Right cardiac atrium (tissue), 5 donors: Measurements from ENCODE around the gene PURA. TPM values are rescaled to one million over a fixed set of nuclear protein-coding genes. Genes with fewer than 3 reads are reported as not detected.

Experiments used
- ATAC-seq, 2 donors: fragments of 200-7000 bp; cut with Tn5 transposase; one replicate each; pipeline versions ENCODE4 v1.8.0 to v1.9.1; 2020; ENCODE audit warnings: moderate library complexity in 2 of 2, mild to moderate bottlenecking in 1 of 2
- DNase-seq, 3 donors: peaks; one replicate each; pipeline ENCODE4 v3.0.0-alpha.2; 2020
- H3K27ac ChIP-seq: one replicate; pipeline ENCODE4 v1.5.1; 2013; ENCODE audit warnings: mild to moderate bottlenecking, low read length, control low read depth, moderate library complexity
- H3K27me3 ChIP-seq: one replicate; pipeline ENCODE4 v1.6.1; 2013; ENCODE audit not compliant: control insufficient read depth, insufficient read depth
- H3K4me1 ChIP-seq: one replicate; pipeline ENCODE4 v1.6.1; 2013; ENCODE audit warnings: low read length; ENCODE audit not compliant: control insufficient read depth, insufficient read depth
- H3K4me3 ChIP-seq: one replicate; pipeline ENCODE4 v1.5.1; 2013; ENCODE audit warnings: low read length, control low read depth
- H3K9me3 ChIP-seq: one replicate; pipeline ENCODE4 v1.6.1; 2013; ENCODE audit warnings: low read length; ENCODE audit not compliant: control insufficient read depth
- WGBS: extraction: QIAGEN DNeasy Blood & Tissue Kit; methylation state at CpG from one replicate; pipeline ENCODE4 v1.1.7; 2013; 5-methylcytosine and 5-hydroxymethylcytosine counted together
- intact Hi-C, 4 donors: fragments of 100-400 bp; cut with DNase I; formaldehyde crosslinking; loops; one replicate each; pipeline versions ENCODE4 v1.11.0 to v1.14.0; 2022 to 2023
- polyA plus RNA-seq: library from polyadenylated mRNA; stranded (reverse); fragments of 200-250 nt; gene quantifications from one replicate; pipeline ENCODE4 v1.2.3, GENCODE V29; 2013
- total RNA-seq, 4 donors: library from RNA; stranded (reverse); fragmentation: NEBNext Ultra II Directional; extraction: Animal tissue kit (Norgen Biotek cat#: 25700); gene quantifications; one replicate each; pipeline ENCODE4 v1.2.1, GENCODE V29; 2021
- donor health status: healthy with polysubstance abuse.
- donor health status: DM: no; HTN: yes; CAD: no.
- donor health status: DM: no; HTN: no; CAD: no.
- donor health status: DM: no; HTN: yes; CAD: no; lungs with severe emphysema.
- donor health status: DM: yes; HTN: yes; CAD: no.

The PURA gene
- total and polyA plus RNA-seq, 5 donors, result 6.1 to 37.1 (median 32.1) TPM

DNA sequence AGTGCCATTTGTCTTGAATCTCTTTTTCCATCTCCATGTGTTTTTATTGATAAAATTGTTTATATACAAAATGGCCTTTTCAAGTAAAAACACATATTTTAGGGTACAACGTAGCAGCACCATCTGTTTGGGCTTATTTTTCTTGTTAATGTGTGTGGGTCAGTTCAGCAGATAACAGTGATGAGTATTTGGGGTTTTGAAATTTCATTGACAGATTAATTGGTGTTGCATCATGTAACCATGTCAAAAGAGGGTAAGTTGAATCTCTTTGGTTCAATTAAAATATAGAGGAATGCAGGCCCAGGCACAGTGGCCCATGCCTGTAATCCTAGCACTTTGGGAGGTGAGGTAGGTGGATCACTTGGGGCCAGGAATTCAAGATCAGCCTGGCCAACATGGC lies 20.0 kb upstream of the PURA start:
- intact Hi-C loops, result no loop called here
- no peak for ATAC-seq
- no peaks in the 10 kb centered on the region for H3K9me3 ChIP-seq
- H3K4me1 ChIP-seq, result no peaks in the 10 kb centered on the region
- no peaks in the 10 kb centered on the region for H3K27me3 ChIP-seq
- DNase-seq, result no peak
- H3K4me3 ChIP-seq, result no peak overlapping the region
- WGBS, result 56% methylated on average over 1 of the region's 1 CpG
- no peak overlapping the region for H3K27ac ChIP-seq

- ATAC-seq, result no peak
- intact Hi-C loops, result no loop called here
- no peak overlapping the region for H3K4me3 ChIP-seq
- H3K4me1 ChIP-seq, result no peaks in the 10 kb centered on the region
- DNase-seq, result no peak
- H3K27me3 ChIP-seq, result no peaks in the 10 kb centered on the region
- H3K27ac ChIP-seq, result no peak overlapping the region
- H3K9me3 ChIP-seq, result no peaks in the 10 kb centered on the region
Observed at GRCh38 chr5:140094889-140095288, 19.0 kb upstream of the PURA start.

DNA sequence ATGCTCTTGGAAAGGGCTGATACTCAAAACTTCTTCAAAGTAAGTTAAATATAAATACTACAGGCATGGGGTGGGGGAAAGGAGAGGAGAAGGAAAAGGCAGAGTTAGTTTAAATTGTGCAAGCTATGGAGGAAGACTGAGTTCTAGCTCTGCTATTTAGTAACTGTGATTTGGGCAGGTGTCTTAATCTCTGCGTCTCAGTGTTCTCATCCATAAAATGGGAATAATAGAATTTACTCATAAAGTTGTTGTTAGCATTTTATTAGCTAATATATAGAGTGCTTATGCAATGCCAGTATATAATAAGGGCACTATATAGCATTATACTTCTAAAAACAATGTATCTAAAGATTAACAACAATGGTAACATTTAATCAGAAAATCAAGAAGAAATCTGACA lies 12.7 kb upstream of the PURA start:
- ATAC-seq, result no peak
- 93% methylated on average over 1 of the region's 1 CpG for WGBS
- no peak overlapping the region for H3K27ac ChIP-seq
- H3K4me1 ChIP-seq, result no peaks in the 10 kb centered on the region
- no peaks in the 10 kb centered on the region for H3K27me3 ChIP-seq
- intact Hi-C loops, result no loop called here
- no peak overlapping the region for H3K4me3 ChIP-seq
- no peak for DNase-seq
- H3K9me3 ChIP-seq, result no peaks in the 10 kb centered on the region

DNA sequence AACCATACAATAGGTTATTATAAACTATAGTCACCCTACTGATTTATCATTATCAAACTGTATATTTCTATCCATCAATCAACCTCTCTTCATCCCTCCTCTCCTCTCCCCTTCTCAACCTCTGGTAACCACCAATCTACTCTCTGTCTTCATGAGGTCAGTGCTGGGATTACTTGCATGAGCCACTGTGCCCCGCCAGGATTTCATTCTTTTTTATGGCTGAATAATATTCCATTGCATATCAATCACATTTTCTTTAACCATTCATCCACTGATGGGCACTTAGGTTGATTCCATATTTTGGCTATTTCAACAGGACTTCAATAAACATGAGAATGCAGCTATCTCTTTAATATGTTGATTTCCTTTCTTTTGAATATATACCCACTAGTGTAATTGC lies 10.8 kb upstream of the PURA start:
- 73% methylated on average over 1 of the region's 1 CpG for WGBS
- ATAC-seq, result no peak

DNA sequence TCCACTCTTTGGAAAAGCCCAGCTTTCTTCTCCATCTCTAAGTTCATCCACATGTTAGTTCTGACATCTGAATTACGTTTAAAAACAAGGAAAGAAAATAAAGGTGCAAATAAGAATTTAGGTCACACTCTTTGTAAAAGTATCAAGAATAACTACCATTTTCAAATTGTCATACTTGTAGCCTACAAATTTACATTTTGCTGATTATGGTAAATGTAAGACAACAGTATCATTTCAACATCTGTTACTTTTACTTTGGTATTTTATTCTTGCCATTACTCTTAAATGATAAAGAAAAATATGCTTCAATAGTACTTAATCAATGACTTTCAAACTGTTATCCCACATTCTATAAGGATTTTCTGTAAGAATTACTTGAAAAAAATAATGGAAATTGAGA lies 9.8 kb upstream of the PURA start:
- Histone ChIP-seq H3K9me3 (no peaks in the 10 kb centered on the region), H3K4me1 (peaks cover 2% of the 10 kb centered on the region), H3K4me3 (no peak overlapping the region), H3K27me3 (no peaks in the 10 kb centered on the region), H3K27ac (no peak overlapping the region)
- DNase-seq (no peak), ATAC-seq (no peak)
- intact Hi-C loops, result no loop called here
- WGBS, result 55% methylated on average over 1 of the region's 1 CpG

More for the DNA sequence above, 10.8 kb upstream of the PURA start:
- H3K27me3 ChIP-seq, result no peaks in the 10 kb centered on the region
- no peak overlapping the region for H3K27ac ChIP-seq
- DNase-seq, result no peak
- no peaks in the 10 kb centered on the region for H3K4me1 ChIP-seq
- no peaks in the 10 kb centered on the region for H3K9me3 ChIP-seq
- intact Hi-C loops, result no loop called here
- no peak overlapping the region for H3K4me3 ChIP-seq

- H3K4me1 ChIP-seq, result peaks cover 3% of the 10 kb centered on the region
- H3K9me3 ChIP-seq, result no peaks in the 10 kb centered on the region
- 55% methylated on average over 5 of the region's 5 CpGs for WGBS
- DNase-seq, result no peak
- intact Hi-C loops, result no loop called here
- ATAC-seq, result no peak
- no peak overlapping the region for H3K27ac ChIP-seq
- H3K27me3 ChIP-seq, result no peaks in the 10 kb centered on the region
- H3K4me3 ChIP-seq, result no peak overlapping the region
Observed at GRCh38 chr5:140106101-140106500, 7.8 kb upstream of the PURA start.

- intact Hi-C loops, result no loop called here
- ATAC-seq (peak; percentile 36 to 44), DNase-seq (no peak)
- Histone ChIP-seq H3K27me3 (no peaks in the 10 kb centered on the region), H3K4me1 (peaks cover 3% of the 10 kb centered on the region), H3K27ac (peak overlapping the region; percentile 98), H3K9me3 (no peaks in the 10 kb centered on the region), H3K4me3 (peak overlapping the region; percentile 87)
- 37% methylated on average over 16 of the region's 16 CpGs for WGBS
Observed at GRCh38 chr5:140106805-140107311, 7.1 kb upstream of the PURA start.

DNA sequence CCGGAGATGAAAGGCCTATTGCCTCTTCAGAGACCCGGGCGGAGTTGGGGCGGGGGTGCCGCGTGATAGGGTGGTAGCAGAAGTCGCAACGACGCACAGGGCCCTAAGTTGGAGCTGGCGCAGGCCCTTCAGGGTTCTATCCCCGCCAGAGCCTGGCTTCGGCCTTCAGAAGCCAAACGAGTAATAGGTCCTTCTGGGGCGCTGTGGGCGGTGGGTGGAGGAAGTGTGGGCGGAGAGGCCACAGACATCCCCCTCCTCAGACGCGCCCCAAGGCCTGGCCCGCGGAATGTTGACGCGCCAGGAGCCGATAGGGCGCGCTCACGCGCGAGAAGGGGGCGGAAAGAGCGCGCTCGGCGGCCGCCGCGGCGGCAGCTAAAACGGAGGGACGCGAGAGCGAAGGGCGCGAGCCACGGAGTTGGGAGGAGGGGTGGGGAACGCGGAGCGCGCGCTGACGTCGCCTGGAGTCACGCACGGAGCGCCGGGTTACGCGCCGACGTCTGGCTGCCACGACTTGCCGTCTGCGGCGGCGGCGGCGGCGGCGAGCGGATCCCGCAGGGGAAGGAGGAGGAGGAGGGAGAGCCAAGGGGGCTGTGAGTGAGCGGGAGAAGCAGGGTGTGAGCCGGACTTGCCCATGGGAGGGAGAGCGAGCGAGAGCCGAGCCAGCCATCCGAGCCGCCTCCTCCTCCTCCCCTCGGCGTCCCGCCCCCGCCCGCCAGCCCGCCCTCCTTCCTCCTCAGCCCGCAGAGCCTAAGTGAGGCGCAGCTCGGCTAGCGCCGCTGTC lies 6.4 kb upstream of the PURA start:
- Histone ChIP-seq H3K9me3 (no peaks in the 10 kb centered on the region), H3K27me3 (no peaks in the 10 kb centered on the region), H3K4me3 (peak overlapping the region; percentile 87), H3K27ac (peak overlapping the region; percentile 98), H3K4me1 (peaks cover 3% of the 10 kb centered on the region)
- intact Hi-C loops, result no loop called here
- ATAC-seq (peak; percentile 98 to 99), DNase-seq (peak; percentile 95 to 98 (median 98))
- WGBS, result under 1% methylated on average over 88 of the region's 88 CpGs

GRCh38 chr5:140108093-140109017 lies 5.6 kb upstream of the PURA start:
- ATAC-seq (peak in 1 of 2 donors; percentile 9), DNase-seq (peak; percentile 14 to 61 (median 55))
- Histone ChIP-seq H3K27ac (peak overlapping the region; percentile 78), H3K27me3 (no peaks in the 10 kb centered on the region), H3K9me3 (no peaks in the 10 kb centered on the region), H3K4me3 (peak overlapping the region; percentile 87), H3K4me1 (peaks cover 5% of the 10 kb centered on the region)
- intact Hi-C loops, result no loop called here
- 5% methylated on average over 52 of the region's 52 CpGs for WGBS

GRCh38 chr5:140109018-140109758 lies 4.7 kb upstream of the PURA start:
- WGBS, result 62% methylated on average over 24 of the region's 24 CpGs
- ATAC-seq (no peak), DNase-seq (peak in 1 of 3 donors; percentile 28)
- Histone ChIP-seq H3K9me3 (no peaks in the 10 kb centered on the region), H3K27ac (no peak overlapping the region), H3K27me3 (no peaks in the 10 kb centered on the region), H3K4me1 (peaks cover 5% of the 10 kb centered on the region), H3K4me3 (peak overlapping the region; percentile 87)
- intact Hi-C loops, result no loop called here
